B cell (primary cell): Measurements from ENCODE around the gene RAP1GAP2. TPM values are rescaled to one million over a fixed set of nuclear protein-coding genes. Genes with fewer than 3 reads are reported as not detected.

Source experiments
- ATAC-seq: fragments of 200-7000 bp; cut with Tn5 transposase; one replicate; pipeline ENCODE4 v1.10.0; 2021; ENCODE audit warnings: low read depth, mild to moderate bottlenecking, moderate number of reproducible peaks, moderate library complexity
- CTCF ChIA-PET: fragments of 350-600 bp; sonication (Branson Sonifier 250); formaldehyde crosslinking; loops from one replicate; lab custom pipeline; 2021; ENCODE audit warnings: antibody characterized with exemption, inconsistent platforms; lab: Charles Lee
- POLR2A ChIA-PET: fragments of 350-600 bp; sonication (Branson Sonifier 250); formaldehyde crosslinking; loops from one replicate; lab custom pipeline; 2021; ENCODE audit warnings: antibody characterized with exemption; lab: Charles Lee
- DNase-seq: peaks from one replicate; pipeline ENCODE4 v3.0.0; 2013
- H2AFZ ChIP-seq: 2 replicates; pipeline ENCODE4 v1.6.1; 2012; ENCODE audit warnings: mild to moderate bottlenecking, low read depth, low read length; ENCODE audit not compliant: insufficient read depth, poor library complexity, severe bottlenecking
- H3K27ac ChIP-seq, 2 donors: 1 replicate in 1 of 2; 2 replicates in 1 of 2; pipeline ENCODE4 v1.5.1; 2012 to 2013; ENCODE audit warnings: low read length in 2 of 2, mild to moderate bottlenecking in 2 of 2, moderate library complexity in 1 of 2
- H3K27me3 ChIP-seq, 4 experiments: fragments of 200-600 bp in 1 of 4; sonication (generic) in 1 of 4; replicated peaks in 1 of 4; 1 replicate in 2 of 4; 2 replicates in 2 of 4; pipeline versions ENCODE4 v1.6.1 to v1.7.0; 2013 to 2016; ENCODE audit warnings: low read length in 3 of 4, mild to moderate bottlenecking in 2 of 4, mixed read lengths in 1 of 4, moderate library complexity in 1 of 4; ENCODE audit not compliant: insufficient read depth in 4 of 4, control insufficient read depth in 3 of 4; ENCODE audit errors: control extremely low read depth in 1 of 4
- H3K36me3 ChIP-seq, 2 experiments: replicated peaks in 1 of 2; 1 replicate in 1 of 2; 2 replicates in 1 of 2; pipeline versions ENCODE4 v1.6.1 to v1.7.1; 2013; ENCODE audit warnings: low read length in 1 of 2; ENCODE audit not compliant: insufficient read depth in 2 of 2, control insufficient read depth in 1 of 2; ENCODE audit errors: control extremely low read depth in 1 of 2, extremely low read depth in 1 of 2
- H3K4me1 ChIP-seq, 2 donors: fragments of 200-600 bp in 1 of 2; sonication (generic) in 1 of 2; 1 replicate in 1 of 2; 2 replicates in 1 of 2; pipeline versions ENCODE4 v1.5.1 to v1.6.1; 2013 to 2017; ENCODE audit warnings: low read length in 2 of 2; ENCODE audit not compliant: control insufficient read depth in 2 of 2, insufficient read depth in 2 of 2
- H3K4me2 ChIP-seq: replicated peaks from 2 replicates; pipeline ENCODE3; 2012; ENCODE audit warnings: mild to moderate bottlenecking, low read depth, low read length; ENCODE audit not compliant: poor library complexity, severe bottlenecking
- H3K4me3 ChIP-seq, 5 experiments: fragments of 200-600 bp in 1 of 5; sonication (generic) in 1 of 5; 1 replicate in 3 of 5; 2 replicates in 2 of 5; pipeline versions ENCODE4 v1.5.1 to v1.7.0; 2011 to 2016; ENCODE audit warnings: low read length in 4 of 5, mild to moderate bottlenecking in 4 of 5, low read depth in 2 of 5, control low read depth in 1 of 5, moderate library complexity in 1 of 5; ENCODE audit not compliant: insufficient read depth in 1 of 5; ENCODE audit errors: control extremely low read depth in 1 of 5, extremely low read depth in 1 of 5
- H3K79me2 ChIP-seq: fragments of 200-600 bp; sonication (generic); one replicate; pipeline ENCODE4 v1.6.0; 2016; ENCODE audit warnings: low read length; ENCODE audit not compliant: control insufficient read depth, insufficient read depth
- H3K9ac ChIP-seq: fragments of 200-600 bp; sonication (generic); 2 replicates; pipeline ENCODE4 v1.6.1; 2017; ENCODE audit warnings: mild to moderate bottlenecking, low read length, moderate library complexity
- H3K9me3 ChIP-seq, 3 donors: one replicate each; pipeline versions ENCODE4 v1.6.1 to v1.7.1; 2013; ENCODE audit warnings: low read length in 2 of 3; ENCODE audit not compliant: control insufficient read depth in 2 of 3, insufficient read depth in 1 of 3; ENCODE audit errors: control extremely low read depth in 1 of 3
- H4K20me1 ChIP-seq: 2 replicates; pipeline ENCODE4 v1.6.0; 2012; ENCODE audit warnings: mild to moderate bottlenecking, low read length; ENCODE audit not compliant: insufficient read depth, control insufficient read depth, poor library complexity, severe bottlenecking
- H3K27ac Mint-ChIP-seq: one replicate; pipeline ENCODE4 v1.8.0; 2021; ENCODE audit warnings: mixed read lengths
- H3K27me3 Mint-ChIP-seq: one replicate; pipeline ENCODE4 v1.8.0; 2021; ENCODE audit warnings: mixed read lengths
- H3K4me1 Mint-ChIP-seq: one replicate; pipeline ENCODE4 v1.8.0; 2021; ENCODE audit warnings: mixed read lengths
- H3K4me3 Mint-ChIP-seq: one replicate; pipeline ENCODE4 v1.8.0; 2021; ENCODE audit warnings: mixed read lengths
- H3K9me3 Mint-ChIP-seq: one replicate; pipeline ENCODE4 v1.8.0; 2022; ENCODE audit warnings: mixed read lengths; ENCODE audit not compliant: insufficient read depth
- EZH2 ChIP-seq: IDR thresholded peaks from 2 replicates; pipeline ENCODE4 v1.6.1; 2012; ENCODE audit warnings: borderline replicate concordance, low read depth, mild to moderate bottlenecking, moderate library complexity, low read length; ENCODE audit not compliant: insufficient read depth, poor library complexity, severe bottlenecking
- WGBS: methylation state at CpG from one replicate; pipeline ENCODE4 v1.1.5; 2013; ENCODE audit warnings: missing lambda C conversion rate; ENCODE audit not compliant: insufficient coverage; 5-methylcytosine and 5-hydroxymethylcytosine counted together
- intact Hi-C: fragments of 100-400 bp; cut with micrococcal nuclease; formaldehyde crosslinking; loops from one replicate; pipeline ENCODE4 v1.10.0; 2022
- polyA plus RNA-seq: library from polyadenylated mRNA; depleted of rRNA; stranded (reverse); fragments of >200 nt; gene quantifications from 2 replicates; pipeline ENCODE4 v1.2.3, GENCODE V29; 2012
- total RNA-seq, 2 donors: library from RNA; stranded (reverse); fragments of 120-200 nt in 1 of 2; gene quantifications; 1 replicate in 1 of 2; 2 replicates in 1 of 2; pipeline versions ENCODE4 v1.2.3 to v1.2.4, GENCODE V29; 2013 to 2022
- TF ChIP-seq, protein P1 (sequence below): fragments of 200-600 bp; IDR thresholded peaks from one replicate; pipeline ENCODE4 v1.8.0; 2022; ENCODE audit warnings: antibody characterized with exemption, mild to moderate bottlenecking

RAP1GAP2 gene
- total and polyA plus RNA-seq, 2 donors (not counting 1 experiment from before 2014, with no cell fraction given) = 14.9 to 16.4 TPM

DNA sequence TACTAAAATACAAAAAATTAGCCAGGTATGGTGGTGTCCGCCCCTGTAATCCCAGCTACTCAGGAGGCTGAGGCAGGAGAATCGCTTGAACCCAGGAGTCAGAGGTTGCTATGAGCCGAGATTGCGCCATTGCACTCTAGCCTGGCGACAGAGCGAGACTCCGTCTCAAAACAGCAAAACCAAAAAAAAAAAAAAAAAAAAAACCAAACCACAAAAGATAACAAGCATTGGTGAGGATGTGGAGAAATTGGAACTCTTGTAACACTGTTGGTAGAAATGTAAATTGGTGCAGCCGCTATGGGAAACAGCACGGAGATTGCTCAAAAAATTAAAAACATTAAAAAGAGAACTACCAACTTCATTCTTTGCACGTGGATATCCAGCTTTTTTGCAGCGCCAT, 147.7 kb downstream of the RAP1GAP2 start:
- peaks cover 5% of the 10 kb centered on the region for H4K20me1 ChIP-seq
- no peaks in the 10 kb centered on the region for H3K36me3 ChIP-seq
- ATAC-seq (no peak), DNase-seq (no peak)
- POLR2A ChIA-PET = interaction anchor here (0.7 kb wide), 1 partner anchor 861 kb away, joined by 12 read pairs; no protein-coding TSS in a partner anchor
- no peak overlapping the region for H3K4me3 Mint-ChIP-seq
- no peaks in the 10 kb centered on the region for H3K27me3 Mint-ChIP-seq
- no CpG with 5 or more reads among the region's 11 CpGs for WGBS
- intact Hi-C loops = no loop called here
- H3K27ac Mint-ChIP-seq = no peak overlapping the region
- H3K9ac ChIP-seq = no peak overlapping the region
- H2AFZ ChIP-seq = no peak overlapping the region
- H3K9me3 Mint-ChIP-seq = no peaks in the 10 kb centered on the region
- H3K27me3 ChIP-seq = no peaks in the 10 kb centered on the region
- CTCF ChIA-PET = interaction anchor here (1.3 kb wide), 1 partner anchor 13 kb away, joined by 4 read pairs; no protein-coding TSS in a partner anchor
- H3K4me1 Mint-ChIP-seq = no peaks in the 10 kb centered on the region
- no peak overlapping the region for H3K27ac ChIP-seq
- H3K4me3 ChIP-seq = no peak overlapping the region
- H3K4me1 ChIP-seq = peaks cover 0 to 7% of the 10 kb centered on the region in 2 donors
- H3K4me2 ChIP-seq = no peak overlapping the region
- H3K79me2 ChIP-seq = no peaks in the 10 kb centered on the region
- no peak for TF ChIP-seq EZH2
- TF ChIP-seq, protein P1, sequence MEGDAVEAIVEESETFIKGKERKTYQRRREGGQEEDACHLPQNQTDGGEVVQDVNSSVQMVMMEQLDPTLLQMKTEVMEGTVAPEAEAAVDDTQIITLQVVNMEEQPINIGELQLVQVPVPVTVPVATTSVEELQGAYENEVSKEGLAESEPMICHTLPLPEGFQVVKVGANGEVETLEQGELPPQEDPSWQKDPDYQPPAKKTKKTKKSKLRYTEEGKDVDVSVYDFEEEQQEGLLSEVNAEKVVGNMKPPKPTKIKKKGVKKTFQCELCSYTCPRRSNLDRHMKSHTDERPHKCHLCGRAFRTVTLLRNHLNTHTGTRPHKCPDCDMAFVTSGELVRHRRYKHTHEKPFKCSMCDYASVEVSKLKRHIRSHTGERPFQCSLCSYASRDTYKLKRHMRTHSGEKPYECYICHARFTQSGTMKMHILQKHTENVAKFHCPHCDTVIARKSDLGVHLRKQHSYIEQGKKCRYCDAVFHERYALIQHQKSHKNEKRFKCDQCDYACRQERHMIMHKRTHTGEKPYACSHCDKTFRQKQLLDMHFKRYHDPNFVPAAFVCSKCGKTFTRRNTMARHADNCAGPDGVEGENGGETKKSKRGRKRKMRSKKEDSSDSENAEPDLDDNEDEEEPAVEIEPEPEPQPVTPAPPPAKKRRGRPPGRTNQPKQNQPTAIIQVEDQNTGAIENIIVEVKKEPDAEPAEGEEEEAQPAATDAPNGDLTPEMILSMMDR = no peak
- H3K9me3 ChIP-seq = no peaks in the 10 kb centered on the region

DNA sequence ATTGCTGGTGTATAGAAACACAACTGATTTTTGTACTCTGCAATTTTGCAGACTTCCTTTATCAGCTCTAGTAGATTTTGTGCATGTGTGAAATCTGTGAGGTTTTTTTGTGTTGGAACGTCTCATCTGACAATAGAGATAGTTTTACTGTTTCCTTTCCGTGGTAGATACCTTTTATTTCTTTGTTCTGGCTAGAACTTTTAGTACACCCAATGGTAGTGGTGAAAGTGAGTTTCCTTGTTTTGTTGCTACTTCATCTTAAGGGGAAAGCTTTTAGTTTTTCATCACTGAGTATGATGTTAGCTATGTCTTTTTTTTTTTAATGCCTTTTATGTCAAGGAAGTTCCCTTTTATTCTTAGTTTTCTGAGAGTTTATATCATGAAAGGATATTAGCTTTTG, 149.1 kb downstream of the RAP1GAP2 start:
- no peak for TF ChIP-seq EZH2
- TF ChIP-seq, protein P1 = no peak
- no peaks in the 10 kb centered on the region for H3K9me3 ChIP-seq
- no peaks in the 10 kb centered on the region for H3K79me2 ChIP-seq
- 39% methylated on average over 2 of the region's 2 CpGs for WGBS
- ATAC-seq = no peak
- POLR2A ChIA-PET = no interaction called here
- no peak overlapping the region for H2AFZ ChIP-seq
- H3K36me3 ChIP-seq = no peaks in the 10 kb centered on the region
- no peaks in the 10 kb centered on the region for H4K20me1 ChIP-seq
- H3K4me3 ChIP-seq = no peak overlapping the region
- peaks cover 0 to under 1% of the 10 kb centered on the region in 2 donors for H3K4me1 ChIP-seq
- H3K9ac ChIP-seq = no peak overlapping the region
- H3K4me2 ChIP-seq = no peak overlapping the region
- no peak overlapping the region for H3K27ac Mint-ChIP-seq
- H3K9me3 Mint-ChIP-seq = no peaks in the 10 kb centered on the region
- no peak for DNase-seq
- CTCF ChIA-PET = interaction anchor here (0.9 kb wide), 1 partner anchor 68 kb away, joined by 3 read pairs; no protein-coding TSS in a partner anchor
- no peak overlapping the region for H3K4me3 Mint-ChIP-seq
- intact Hi-C loops = no loop called here
- H3K4me1 Mint-ChIP-seq = no peaks in the 10 kb centered on the region
- no peak overlapping the region for H3K27ac ChIP-seq
- no peaks in the 10 kb centered on the region for H3K27me3 Mint-ChIP-seq
- no peaks in the 10 kb centered on the region for H3K27me3 ChIP-seq
